NCI-H345 treated with DMSO at 0.1 percent for 48 hours (cell line): ENCODE data around the gene CASKIN1.

ENCODE experiments used
- DNase-seq: peaks from one replicate; lab custom pipeline; 2025; ENCODE audit not compliant: unreplicated experiment; lab: John Stamatoyannopoulos, UW

Gene CASKIN1

GRCh38 chr16:2194166-2194834 is 2.1 kb downstream of the CASKIN1 start:
- no peak for DNase-seq

GRCh38 chr16:2191446-2191706 is 5.0 kb downstream of the CASKIN1 start:
- DNase-seq, result no peak

GRCh38 chr16:2190659-2191445 is 5.6 kb downstream of the CASKIN1 start:
- no peak for DNase-seq

GRCh38 chr16:2190002-2190658 is 6.3 kb downstream of the CASKIN1 start:
- DNase-seq, result no peak

GRCh38 chr16:2189252-2189893 is 7.0 kb downstream of the CASKIN1 start:
- no peak for DNase-seq

GRCh38 chr16:2188395-2188794 is 8.0 kb downstream of the CASKIN1 start:
- no peak for DNase-seq

- no peak for DNase-seq
Observed at GRCh38 chr16:2187212-2187611, 9.2 kb downstream of the CASKIN1 start.

- no peak for DNase-seq
Observed at GRCh38 chr16:2186505-2186904, 9.9 kb downstream of the CASKIN1 start.

GRCh38 chr16:2186064-2186463 is 10.3 kb downstream of the CASKIN1 start:
- no peak for DNase-seq

GRCh38 chr16:2184962-2185361 is 11.4 kb downstream of the CASKIN1 start:
- no peak for DNase-seq

- DNase-seq, result no peak
Observed at GRCh38 chr16:2184346-2184745, 12.1 kb downstream of the CASKIN1 start.

- no peak for DNase-seq
Observed at GRCh38 chr16:2183671-2184070, 12.7 kb downstream of the CASKIN1 start.

GRCh38 chr16:2181952-2182351 is 14.5 kb downstream of the CASKIN1 start:
- no peak for DNase-seq

- no peak for DNase-seq
Observed at GRCh38 chr16:2180962-2181923, 15.2 kb downstream of the CASKIN1 start.

GRCh38 chr16:2180461-2180860 is 15.9 kb downstream of the CASKIN1 start:
- no peak for DNase-seq

- no peak for DNase-seq
Observed at GRCh38 chr16:2179576-2179975, 16.8 kb downstream of the CASKIN1 start.

GRCh38 chr16:2179107-2179501 is 17.3 kb downstream of the CASKIN1 start:
- no peak for DNase-seq

GRCh38 chr16:2178321-2179106 is 17.9 kb downstream of the CASKIN1 start:
- no peak for DNase-seq

- DNase-seq, result no peak
Observed at GRCh38 chr16:2177561-2177960, 18.8 kb downstream of the CASKIN1 start.

GRCh38 chr16:2177101-2177500 is 19.3 kb downstream of the CASKIN1 start:
- DNase-seq, result no peak
